DMS153 treated with DMSO at 0.1 percent for 48 hours (cell line): ENCODE results near the gene C1orf94.
"Not testable (repeated sequence)": the region's sequence is repeated elsewhere in the genome, so short reads cannot be mapped to it uniquely, and the experiment has no call there.

Source experiments
- DNase-seq: peaks from one replicate; lab custom pipeline; 2025; ENCODE audit not compliant: unreplicated experiment; lab: John Stamatoyannopoulos, UW

The C1orf94 gene

GRCh38 chr1:34164771-34165391, 11.8 kb upstream of the C1orf94 start, which contains the start of gene CSMD2:
Gene CSMD2, minus strand, starts transcription at chr1:34165230. Its CDS starts 133 bp downstream, at chr1:34165097.
- peak; percentile 62 for DNase-seq

- peak; percentile 14 for DNase-seq
These were observed 11.2 kb upstream of the C1orf94 start for GRCh38 chr1:34165422-34165921.

- no peak for DNase-seq
These were observed 10.5 kb upstream of the C1orf94 start for GRCh38 chr1:34166191-34166624.

- no peak for DNase-seq
These were observed 9.9 kb upstream of the C1orf94 start for GRCh38 chr1:34166625-34167361.

GRCh38 chr1:34167389-34167788, 9.3 kb upstream of the C1orf94 start:
- DNase-seq: no peak

DNA sequence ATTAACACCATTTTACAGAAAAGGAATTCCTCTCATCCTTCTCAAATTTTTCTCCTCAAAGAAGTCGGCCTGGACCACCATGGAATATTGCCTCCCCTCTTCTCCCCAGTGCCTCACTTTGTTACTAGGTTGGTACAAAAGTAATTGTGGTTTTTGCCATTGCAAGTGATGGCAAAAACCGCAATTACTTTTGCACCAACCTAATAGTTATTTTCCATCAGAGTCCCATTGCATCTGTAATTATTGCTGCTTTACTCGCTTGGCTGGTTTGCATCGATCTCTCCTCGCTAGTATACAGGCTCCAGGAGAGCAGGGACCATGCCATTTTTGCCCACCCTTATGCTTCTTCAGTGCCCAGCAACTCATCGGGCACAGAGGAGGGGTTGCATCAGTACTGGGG, 963 bp upstream of the C1orf94 start:
- DNase-seq: no peak

DNA sequence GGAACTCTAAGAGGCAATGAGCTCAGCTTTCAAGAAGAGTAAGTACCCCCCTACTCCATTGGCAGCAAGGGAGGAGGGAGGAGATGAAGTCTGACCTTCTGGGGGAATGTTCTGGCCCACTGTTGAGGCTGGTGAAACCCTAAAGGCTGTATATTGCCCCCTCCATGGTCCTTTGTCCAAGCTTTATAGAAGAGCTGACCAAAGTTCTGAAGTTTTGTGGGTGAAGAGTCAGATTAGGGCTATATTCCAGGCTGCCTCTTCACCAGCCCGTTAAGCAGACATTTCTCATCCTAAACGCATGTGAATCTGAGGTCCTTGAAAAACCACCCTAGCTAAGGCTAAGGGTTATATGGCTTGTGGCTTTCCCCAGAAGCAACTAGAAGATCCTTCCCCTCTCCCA, 1.4 kb downstream of the C1orf94 start:
- DNase-seq: no peak

DNA sequence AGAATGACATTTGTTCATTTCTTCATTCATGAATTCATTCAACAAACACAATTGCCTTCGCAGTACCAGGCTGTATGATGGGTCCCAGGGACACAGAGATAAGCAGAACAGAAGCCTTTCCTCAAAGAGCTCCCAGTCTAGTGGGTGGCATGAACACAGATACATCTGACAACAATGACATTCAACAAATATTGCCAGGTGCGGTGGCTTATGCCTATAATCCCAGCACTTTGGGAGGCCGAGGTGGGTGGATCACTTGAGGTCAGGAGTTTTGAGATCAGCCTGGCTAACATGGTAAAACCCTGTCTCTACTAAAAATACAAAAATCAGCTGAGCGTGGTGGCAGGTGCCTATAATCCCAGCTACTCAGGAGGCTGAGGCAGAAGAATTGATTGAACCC, 6.7 kb downstream of the C1orf94 start:
- DNase-seq: not testable (repeated sequence)

- no peak for DNase-seq
These were observed 10.2 kb downstream of the C1orf94 start for GRCh38 chr1:34186741-34187494.

DNA sequence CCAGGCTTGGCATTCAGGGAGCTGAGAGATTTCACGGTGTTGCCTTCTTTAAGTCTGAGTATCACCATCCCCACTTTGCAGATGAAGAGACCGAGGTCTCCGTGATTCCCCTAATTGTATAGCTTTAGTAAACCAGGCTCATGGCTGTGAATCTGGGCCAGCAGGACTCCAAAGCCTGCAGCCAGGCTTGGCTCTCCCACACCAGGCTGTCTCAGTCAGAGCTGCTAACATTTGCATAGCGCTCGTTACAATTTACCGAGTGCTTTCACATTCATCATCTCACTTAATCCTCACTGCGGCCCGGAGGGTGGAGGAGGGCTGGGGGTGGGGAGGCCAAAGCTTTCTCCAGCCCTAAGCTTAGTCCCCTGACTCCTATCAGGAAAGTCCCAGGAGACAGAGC, 11.7 kb downstream of the C1orf94 start:
- DNase-seq: no peak

- no peak for DNase-seq
These were observed 12.3 kb downstream of the C1orf94 start for GRCh38 chr1:34188985-34189384.

DNA sequence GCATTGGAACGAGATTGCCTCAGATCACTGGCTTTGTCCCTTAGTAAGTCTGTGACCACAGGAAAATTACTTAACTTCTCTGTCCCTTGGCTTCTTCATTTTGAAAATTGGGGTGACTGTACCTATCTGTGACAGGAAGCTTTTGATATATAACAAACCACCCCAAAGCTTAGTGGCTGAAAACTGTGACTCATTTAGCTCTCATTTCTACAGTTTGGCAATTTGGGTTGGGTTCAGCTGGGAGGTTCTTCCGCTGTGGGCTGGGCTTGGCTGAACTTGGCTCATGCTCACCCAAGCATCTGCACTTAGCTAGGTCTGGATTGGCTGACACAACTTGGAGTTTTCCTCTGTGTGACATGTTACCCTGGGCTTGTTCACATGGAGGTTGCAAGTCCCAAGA, 14.0 kb downstream of the C1orf94 start:
- no peak for DNase-seq

- DNase-seq: no peak
These were observed 15.9 kb downstream of the C1orf94 start for GRCh38 chr1:34192621-34193020.

- no peak for DNase-seq
These were observed 23.2 kb downstream of the C1orf94 start for GRCh38 chr1:34199927-34200326.

GRCh38 chr1:34212673-34213072, 36.0 kb downstream of the C1orf94 start:
- DNase-seq: no peak

DNA sequence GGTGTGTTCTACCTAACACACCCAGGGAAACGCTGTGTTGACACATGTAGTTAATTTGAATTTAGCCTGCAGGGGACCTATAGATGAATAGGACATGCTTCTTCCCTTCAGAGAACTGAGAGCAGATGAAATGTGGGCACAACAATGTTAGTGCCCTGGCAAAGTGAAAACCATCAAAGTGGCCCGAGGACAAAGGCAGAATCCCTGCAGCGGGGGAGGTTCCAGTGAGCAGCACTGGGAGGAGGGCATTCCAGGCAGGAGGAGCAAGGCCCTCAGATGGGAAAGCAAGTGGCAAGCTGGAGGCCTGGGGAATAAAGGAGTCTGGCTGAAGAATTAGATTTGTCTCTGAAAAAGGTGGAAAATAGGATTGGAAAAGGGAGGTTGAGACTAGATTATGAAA, 37.2 kb downstream of the C1orf94 start:
- no peak for DNase-seq

DNA sequence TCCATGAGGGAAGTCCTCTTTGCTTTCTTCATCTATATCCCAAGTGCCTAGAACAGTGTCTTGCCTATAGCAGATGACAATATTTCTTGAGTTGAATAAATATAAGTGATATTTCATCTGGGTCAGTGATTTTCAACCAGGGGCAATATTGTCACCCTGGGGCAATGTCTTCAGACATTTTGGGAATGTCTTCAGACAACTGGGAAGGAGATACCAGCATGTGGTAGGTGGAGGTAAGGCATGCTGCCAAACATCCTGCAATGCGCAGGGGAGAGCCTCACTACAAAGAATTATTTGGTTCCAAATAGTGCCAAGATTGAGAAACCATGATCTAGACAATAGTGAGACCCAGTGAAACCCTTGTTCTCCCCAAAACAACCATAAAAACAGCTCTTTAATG, 54.7 kb downstream of the C1orf94 start:
- no peak for DNase-seq

DNA sequence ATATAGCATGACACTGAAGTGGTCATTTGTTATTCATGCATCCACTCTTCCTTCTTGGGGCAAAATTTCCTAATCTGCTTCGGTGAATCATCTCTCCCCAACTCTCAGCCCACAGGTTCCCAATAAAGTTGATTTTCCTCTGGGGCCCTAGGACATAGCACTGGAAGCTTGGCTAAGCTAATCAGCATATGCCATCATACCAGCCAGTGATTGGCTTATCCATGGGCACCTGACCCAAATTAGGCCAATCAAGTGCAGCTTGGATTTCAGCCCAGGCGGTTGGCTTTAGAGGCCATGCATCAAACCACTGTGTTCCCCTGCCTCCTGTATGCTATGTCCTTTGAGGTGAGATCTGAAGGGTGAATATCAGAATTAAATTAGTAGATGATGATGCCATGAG, 58.9 kb downstream of the C1orf94 start:
- DNase-seq: no peak

- DNase-seq: no peak
These were observed 59.4 kb downstream of the C1orf94 start for GRCh38 chr1:34236089-34236488.

GRCh38 chr1:34237151-34237815, 60.6 kb downstream of the C1orf94 start:
- DNase-seq: no peak

GRCh38 chr1:34245967-34246366, 69.3 kb downstream of the C1orf94 start:
- DNase-seq: no peak
